ENCODE measurements around the gene PTPRB.

DNA sequence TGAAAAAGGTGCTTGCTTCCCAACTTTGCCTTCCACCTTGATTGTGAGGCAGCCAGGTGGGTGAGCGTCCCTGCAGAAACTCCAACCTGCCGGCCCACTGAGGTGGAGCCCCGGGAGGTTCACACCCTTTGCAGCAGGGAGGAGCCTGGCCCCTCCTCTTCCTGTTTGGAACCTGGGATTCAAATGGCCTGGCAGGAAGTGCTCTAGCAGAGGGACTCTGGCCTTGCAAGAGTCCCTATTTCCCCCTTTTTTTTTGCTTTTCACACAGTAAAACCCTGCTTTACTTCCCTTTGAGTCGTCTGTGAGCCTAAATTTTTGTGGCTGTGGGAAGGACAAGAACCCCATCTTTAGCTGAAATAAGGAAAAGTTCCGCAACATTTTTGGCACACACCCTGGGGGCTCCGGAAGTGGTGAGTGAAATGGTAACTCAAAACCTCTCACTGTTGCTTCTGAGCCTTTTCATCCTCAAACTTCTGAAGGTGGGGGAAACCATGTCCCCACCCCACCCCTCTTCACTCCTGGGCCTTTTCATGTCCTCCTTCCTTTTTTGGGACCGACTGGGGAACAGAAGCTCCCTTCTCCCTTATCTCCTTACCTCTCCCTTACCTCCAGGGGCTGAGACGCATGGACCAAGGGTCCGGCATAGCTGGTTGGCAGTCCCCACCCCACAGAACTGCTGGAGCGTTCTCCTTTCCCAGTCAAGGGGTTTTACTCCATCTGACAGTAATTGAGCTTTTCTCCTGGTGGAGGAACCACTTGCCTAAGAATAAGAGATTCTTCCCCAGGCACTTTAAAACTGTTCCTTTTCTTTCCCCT is 169.1 kb downstream of the PTPRB start:
- TF ChIP-seq, protein P1, sequence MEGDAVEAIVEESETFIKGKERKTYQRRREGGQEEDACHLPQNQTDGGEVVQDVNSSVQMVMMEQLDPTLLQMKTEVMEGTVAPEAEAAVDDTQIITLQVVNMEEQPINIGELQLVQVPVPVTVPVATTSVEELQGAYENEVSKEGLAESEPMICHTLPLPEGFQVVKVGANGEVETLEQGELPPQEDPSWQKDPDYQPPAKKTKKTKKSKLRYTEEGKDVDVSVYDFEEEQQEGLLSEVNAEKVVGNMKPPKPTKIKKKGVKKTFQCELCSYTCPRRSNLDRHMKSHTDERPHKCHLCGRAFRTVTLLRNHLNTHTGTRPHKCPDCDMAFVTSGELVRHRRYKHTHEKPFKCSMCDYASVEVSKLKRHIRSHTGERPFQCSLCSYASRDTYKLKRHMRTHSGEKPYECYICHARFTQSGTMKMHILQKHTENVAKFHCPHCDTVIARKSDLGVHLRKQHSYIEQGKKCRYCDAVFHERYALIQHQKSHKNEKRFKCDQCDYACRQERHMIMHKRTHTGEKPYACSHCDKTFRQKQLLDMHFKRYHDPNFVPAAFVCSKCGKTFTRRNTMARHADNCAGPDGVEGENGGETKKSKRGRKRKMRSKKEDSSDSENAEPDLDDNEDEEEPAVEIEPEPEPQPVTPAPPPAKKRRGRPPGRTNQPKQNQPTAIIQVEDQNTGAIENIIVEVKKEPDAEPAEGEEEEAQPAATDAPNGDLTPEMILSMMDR (IDR thresholded peaks at IDR 0.05): no peak
- TF ChIP-seq POLR2A (IDR thresholded peaks at IDR 0.05) (no peak), POLR2AphosphoS5 (IDR thresholded peaks at IDR 0.05) (no peak), EP300 (IDR thresholded peaks at IDR 0.05) (no peak)
